Measurements from ENCODE around the gene ENTREP3. TPM values are rescaled to one million over a fixed set of nuclear protein-coding genes. Genes with fewer than 3 reads are reported as not detected.

Gene ENTREP3, protein sequence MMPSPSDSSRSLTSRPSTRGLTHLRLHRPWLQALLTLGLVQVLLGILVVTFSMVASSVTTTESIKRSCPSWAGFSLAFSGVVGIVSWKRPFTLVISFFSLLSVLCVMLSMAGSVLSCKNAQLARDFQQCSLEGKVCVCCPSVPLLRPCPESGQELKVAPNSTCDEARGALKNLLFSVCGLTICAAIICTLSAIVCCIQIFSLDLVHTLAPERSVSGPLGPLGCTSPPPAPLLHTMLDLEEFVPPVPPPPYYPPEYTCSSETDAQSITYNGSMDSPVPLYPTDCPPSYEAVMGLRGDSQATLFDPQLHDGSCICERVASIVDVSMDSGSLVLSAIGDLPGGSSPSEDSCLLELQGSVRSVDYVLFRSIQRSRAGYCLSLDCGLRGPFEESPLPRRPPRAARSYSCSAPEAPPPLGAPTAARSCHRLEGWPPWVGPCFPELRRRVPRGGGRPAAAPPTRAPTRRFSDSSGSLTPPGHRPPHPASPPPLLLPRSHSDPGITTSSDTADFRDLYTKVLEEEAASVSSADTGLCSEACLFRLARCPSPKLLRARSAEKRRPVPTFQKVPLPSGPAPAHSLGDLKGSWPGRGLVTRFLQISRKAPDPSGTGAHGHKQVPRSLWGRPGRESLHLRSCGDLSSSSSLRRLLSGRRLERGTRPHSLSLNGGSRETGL
- total RNA-seq = 10 to 100 TPM in 3 of 4 donors, 1 to 10 TPM in 1; 7.9 to 22.3 (median 18.8) TPM

GRCh38 chr1:155255243-155256007 lies at the start of gene ENTREP3:
Gene ENTREP3, minus strand, starts transcription at chr1:155255483. Its CDS starts 606 bp downstream, at chr1:155254877.
- in situ Hi-C loops (cut with MboI; ENCODE audit: low sequenced_read_pairs in 4 of 4) = loop anchor here in 1 of 4 donors (10.0 kb wide), 1 partner anchor 59 kb away; no protein-coding TSS in a partner anchor

DNA sequence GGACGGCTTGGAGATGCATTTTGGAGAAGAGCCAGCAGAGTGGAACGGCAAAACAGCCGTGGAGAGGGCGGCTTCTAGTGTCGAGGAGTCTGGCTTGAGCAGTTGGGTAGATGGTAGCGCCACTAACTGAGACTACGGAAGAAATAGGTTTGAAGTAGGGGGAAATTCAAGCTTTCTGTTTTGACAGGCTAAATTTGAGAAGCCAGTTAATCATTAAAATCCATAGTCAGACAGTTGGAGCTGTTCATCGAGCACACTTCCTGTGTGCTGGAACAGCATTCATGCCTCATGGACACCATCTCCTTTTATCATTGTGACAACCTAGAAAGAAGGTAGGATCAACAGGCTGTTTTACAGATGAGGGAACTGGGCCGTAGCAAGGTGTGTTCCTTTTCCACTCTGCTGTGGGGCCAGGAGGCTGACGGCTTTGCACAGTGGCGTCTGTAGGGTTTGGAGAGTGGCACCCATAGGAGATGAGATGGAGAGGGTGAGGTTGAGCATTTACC lies 49.3 kb upstream of the ENTREP3 start:
- no peaks in the 10 kb centered on the region for H3K9me3 ChIP-seq
- H3K4me3 ChIP-seq = no peak overlapping the region
- no peak overlapping the region for H3K27ac ChIP-seq
- TF ChIP-seq, protein P1, sequence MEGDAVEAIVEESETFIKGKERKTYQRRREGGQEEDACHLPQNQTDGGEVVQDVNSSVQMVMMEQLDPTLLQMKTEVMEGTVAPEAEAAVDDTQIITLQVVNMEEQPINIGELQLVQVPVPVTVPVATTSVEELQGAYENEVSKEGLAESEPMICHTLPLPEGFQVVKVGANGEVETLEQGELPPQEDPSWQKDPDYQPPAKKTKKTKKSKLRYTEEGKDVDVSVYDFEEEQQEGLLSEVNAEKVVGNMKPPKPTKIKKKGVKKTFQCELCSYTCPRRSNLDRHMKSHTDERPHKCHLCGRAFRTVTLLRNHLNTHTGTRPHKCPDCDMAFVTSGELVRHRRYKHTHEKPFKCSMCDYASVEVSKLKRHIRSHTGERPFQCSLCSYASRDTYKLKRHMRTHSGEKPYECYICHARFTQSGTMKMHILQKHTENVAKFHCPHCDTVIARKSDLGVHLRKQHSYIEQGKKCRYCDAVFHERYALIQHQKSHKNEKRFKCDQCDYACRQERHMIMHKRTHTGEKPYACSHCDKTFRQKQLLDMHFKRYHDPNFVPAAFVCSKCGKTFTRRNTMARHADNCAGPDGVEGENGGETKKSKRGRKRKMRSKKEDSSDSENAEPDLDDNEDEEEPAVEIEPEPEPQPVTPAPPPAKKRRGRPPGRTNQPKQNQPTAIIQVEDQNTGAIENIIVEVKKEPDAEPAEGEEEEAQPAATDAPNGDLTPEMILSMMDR (IDR thresholded peaks at IDR 0.05 in 4 of 5, conservative IDR thresholded peaks at IDR 0.05 in 1 of 5) = no peak
- no peak for TF ChIP-seq POLR2A (IDR thresholded peaks at IDR 0.05)
- no peak for DNase-seq
- no peaks in the 10 kb centered on the region for H3K36me3 ChIP-seq
- in situ Hi-C loops (cut with MboI; ENCODE audit: low sequenced_read_pairs in 4 of 4) (no loop called here), intact Hi-C loops (cut with DNase I; ENCODE audit: low total_unique reads) (loop anchor here (5.0 kb wide), 1 partner anchor 97 kb away; the partner anchor contains the start of genes MTX1 and THBS3)
- no peaks in the 10 kb centered on the region for H3K27me3 ChIP-seq
- H3K4me1 ChIP-seq = peaks cover 4 to 6% of the 10 kb centered on the region in 2 donors
- no peak for ATAC-seq

More at GRCh38 chr1:155255243-155256007, at the start of gene ENTREP3:
- TF ChIP-seq POLR2A (IDR thresholded peaks at IDR 0.05) = peak; percentile 56 to 66
- TF ChIP-seq, protein P1 (IDR thresholded peaks at IDR 0.05 in 4 of 5, conservative IDR thresholded peaks at IDR 0.05 in 1 of 5) = no peak
- ATAC-seq = peak; percentile 88 to 89
- H3K27ac ChIP-seq = peak within 1 kb of the TSS; percentile 91 to 95 (median 92)
- no peaks in the 10 kb centered on the region for H3K9me3 ChIP-seq
- peaks cover 17 to 30% of the 10 kb centered on the region in 2 donors for H3K4me1 ChIP-seq
- H3K36me3 ChIP-seq = peaks cover 0 to 27% of the 10 kb centered on the region in 2 donors
- peak within 1 kb of the TSS; percentile 78 to 92 (median 90) for H3K4me3 ChIP-seq
- intact Hi-C loops (cut with DNase I; ENCODE audit: low total_unique reads) = loop anchor here (2.0 kb wide), 1 partner anchor 53 kb away; the partner anchor contains the start of gene FDPS
- DNase-seq = peak; percentile 80 to 82
- no peaks in the 10 kb centered on the region for H3K27me3 ChIP-seq

DNA sequence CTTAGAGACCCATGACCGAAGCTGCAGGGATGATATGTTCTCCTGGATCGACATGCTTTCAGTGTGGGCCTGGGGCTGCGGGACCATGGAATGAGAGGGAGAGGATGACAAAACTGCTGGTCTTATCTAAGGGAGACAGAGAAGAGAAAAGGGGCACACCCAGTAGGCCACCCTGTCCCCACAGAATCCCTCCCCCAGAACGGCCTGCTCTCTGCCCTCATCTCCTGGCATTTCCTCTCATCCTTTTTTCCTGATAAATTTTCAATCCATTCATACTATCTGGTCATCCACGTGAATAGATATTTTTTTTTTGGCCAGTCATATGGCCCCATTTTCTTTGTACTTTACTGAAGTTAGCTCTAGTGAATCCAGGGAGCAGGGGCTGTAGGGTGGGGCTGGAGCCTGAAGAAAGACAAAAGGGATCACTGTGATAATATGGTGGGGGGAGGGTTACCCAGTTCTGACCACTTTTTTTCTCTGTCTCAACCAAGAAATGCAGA lies 46.1 kb upstream of the ENTREP3 start, which contains the start of gene PKLR:
TSS of gene PKLR (minus strand) at position 97 of the 500 bp plus-strand sequence. CDS start at position 54, 43 bp downstream.
- TF ChIP-seq, protein P1 (IDR thresholded peaks at IDR 0.05 in 4 of 5, conservative IDR thresholded peaks at IDR 0.05 in 1 of 5) = no peak
- TF ChIP-seq POLR2A (IDR thresholded peaks at IDR 0.05) = no peak
- H3K36me3 ChIP-seq = no peaks in the 10 kb centered on the region
- no peak within 1 kb of the TSS for H3K27ac ChIP-seq
- peaks cover 0 to 3% (median 0%) of the 10 kb centered on the region in 3 donors for H3K27me3 ChIP-seq
- intact Hi-C loops (cut with DNase I; ENCODE audit: low total_unique reads) = no loop called here
- DNase-seq (no peak), ATAC-seq (no peak)
- no peak within 1 kb of the TSS for H3K4me3 ChIP-seq
- in situ Hi-C loops (cut with MboI; ENCODE audit: low sequenced_read_pairs in 4 of 4) = no loop called here
- H3K9me3 ChIP-seq = no peaks in the 10 kb centered on the region
- no peaks in the 10 kb centered on the region for H3K4me1 ChIP-seq
